NK-92 treated with Interleukin-12 subunit alpha and Interleukin-12 subunit beta, amount 100 ng/mL, for 24 hours (cell line): ENCODE data around the gene MSX2.

Experiments used
- DNase-seq: peaks from one replicate; lab custom pipeline; 2025; lab: John Stamatoyannopoulos, UW

MSX2 gene

GRCh38 chr5:174773371-174773770, 49.0 kb downstream of the MSX2 start:
- DNase-seq: no peak

GRCh38 chr5:174775081-174775480, 50.7 kb downstream of the MSX2 start:
- no peak for DNase-seq

GRCh38 chr5:174777111-174777510, 52.7 kb downstream of the MSX2 start:
- no peak for DNase-seq

- no peak for DNase-seq
Measured at GRCh38 chr5:174777583-174777982, 53.2 kb downstream of the MSX2 start.
